CD4-positive, alpha-beta T cell treated with Interleukin-4 for 4 hours (primary cell): ENCODE measurements around the gene ARAP2.

Experiments
- DNase-seq: peaks from one replicate; pipeline ENCODE4 v3.0.0-alpha.2; 2020

ARAP2 gene

DNA sequence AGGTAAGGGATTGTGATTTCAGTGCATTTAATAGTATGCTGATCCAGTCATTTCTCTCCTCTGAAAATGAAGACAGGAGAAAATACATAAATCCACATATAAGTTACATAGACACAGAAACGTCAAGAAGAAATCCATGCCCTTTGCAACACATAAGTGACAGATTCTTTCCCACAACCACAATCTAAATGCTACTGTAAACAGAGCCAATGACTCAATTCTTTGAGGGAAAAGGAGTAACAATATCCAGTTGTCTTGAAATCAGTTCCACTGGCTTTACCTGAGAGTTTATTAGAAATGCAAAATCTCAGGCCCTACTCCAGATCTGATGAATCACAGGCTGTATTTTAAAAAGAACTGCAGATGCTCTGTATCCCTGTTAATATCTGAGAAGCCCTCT lies 66.4 kb downstream of the ARAP2 start:
- DNase-seq, result no peak

DNA sequence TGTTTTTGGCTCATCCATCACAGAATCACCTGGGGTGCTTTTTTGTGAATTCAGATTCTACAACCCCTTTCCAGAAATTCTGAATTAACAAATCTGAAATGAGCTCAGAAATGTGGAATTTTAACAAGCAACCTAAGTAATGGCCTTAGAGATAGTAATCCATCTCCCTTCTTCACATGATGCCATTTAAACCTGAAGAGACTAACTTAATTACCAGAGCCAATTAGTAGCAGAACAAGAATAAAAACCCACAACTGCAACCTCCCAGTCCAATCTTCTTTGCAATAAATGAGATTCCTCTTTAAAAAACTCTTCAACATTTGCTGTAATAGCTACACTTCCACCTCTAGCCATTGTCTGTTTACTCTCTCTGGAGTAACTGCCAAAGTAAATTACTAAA lies 69.7 kb downstream of the ARAP2 start:
- DNase-seq, result no peak

DNA sequence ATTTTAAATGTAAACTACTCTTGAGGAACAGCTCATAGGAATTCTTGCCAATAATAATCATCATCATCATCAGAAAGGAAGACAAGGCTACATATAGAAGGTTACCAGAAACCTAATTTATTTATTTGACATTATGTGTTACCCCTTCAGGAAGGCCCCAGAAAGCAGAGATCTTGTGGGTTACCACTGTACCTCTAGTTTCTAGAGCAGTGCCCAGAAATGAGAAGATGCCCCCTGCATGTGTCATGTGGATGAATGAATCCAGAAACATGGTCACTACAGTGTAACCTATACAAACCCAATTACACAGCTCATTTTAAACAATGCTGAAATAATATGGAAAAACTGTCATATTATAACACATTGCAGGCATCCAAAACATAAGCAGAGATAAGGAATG lies 70.4 kb downstream of the ARAP2 start:
- no peak for DNase-seq

DNA sequence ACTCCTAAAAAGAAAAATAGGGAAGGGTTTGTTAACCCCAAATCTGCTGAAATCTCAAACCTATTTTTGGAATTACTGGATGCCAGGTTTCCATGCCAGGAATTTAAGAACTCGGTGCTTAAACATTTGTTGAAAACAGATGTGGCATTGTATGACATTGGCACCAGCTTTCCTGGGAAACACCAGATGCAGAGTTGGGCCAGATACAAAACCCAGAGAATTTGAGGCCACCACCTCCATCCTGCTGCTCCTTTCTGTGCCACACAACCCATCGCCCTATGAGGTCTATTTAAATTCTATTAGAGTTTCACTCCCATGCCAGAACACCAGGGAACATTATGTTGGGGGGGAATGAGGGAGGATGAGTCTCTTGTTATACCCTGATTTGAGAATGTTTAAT lies 71.7 kb downstream of the ARAP2 start:
- no peak for DNase-seq

DNA sequence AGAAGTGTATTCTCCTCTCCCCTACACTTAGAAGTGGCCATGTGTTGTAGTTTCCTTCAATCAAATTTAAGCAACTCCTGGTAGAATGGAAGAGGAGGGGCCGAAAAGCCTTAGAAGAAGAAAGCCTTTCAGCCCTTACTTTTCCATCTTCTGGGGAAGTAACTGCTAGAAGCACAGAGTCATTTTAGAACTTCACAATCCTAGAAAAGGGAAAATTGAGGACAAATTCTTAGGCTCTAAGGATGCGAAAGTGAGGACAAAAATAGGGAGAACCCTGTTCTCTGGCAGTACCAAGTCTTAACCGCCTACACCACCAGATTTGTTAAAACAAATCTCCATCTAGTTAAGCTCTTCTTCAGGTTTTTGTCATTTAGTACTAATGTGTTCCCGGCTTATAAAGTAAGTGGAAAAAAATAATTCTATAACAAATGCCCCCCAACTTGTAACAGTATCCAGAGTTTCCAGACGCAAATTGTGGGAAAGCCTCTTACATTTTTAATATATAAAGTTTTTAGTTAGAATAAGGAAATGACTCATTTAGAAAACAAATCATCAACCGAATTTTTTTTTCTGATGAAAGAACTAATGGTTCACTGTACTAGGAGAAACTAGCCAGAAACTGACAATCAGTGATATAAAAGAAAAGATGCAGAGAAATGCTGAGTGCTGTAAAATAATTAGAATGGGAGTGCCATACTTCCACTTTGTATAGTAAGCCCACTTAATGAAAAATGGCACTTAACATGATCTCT lies 76.0 kb downstream of the ARAP2 start:
- DNase-seq, result no peak

DNA sequence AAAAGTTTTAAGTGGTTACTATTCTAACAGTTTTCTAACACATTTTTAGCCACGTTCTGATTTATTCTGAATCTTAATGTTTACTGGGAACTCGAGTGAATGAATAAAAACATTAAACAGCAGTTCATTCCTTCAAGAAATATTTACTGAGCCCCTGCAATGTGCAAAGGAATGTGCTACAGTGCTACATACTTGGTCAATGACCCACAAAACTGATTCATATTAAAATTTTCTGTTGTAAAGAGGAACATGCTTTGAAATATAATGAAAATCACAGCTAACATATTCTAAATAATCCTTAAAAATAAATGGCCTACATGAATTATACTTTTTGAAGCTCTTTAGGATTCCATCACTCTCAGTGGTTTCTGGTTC lies 78.7 kb downstream of the ARAP2 start:
- no peak for DNase-seq

DNA sequence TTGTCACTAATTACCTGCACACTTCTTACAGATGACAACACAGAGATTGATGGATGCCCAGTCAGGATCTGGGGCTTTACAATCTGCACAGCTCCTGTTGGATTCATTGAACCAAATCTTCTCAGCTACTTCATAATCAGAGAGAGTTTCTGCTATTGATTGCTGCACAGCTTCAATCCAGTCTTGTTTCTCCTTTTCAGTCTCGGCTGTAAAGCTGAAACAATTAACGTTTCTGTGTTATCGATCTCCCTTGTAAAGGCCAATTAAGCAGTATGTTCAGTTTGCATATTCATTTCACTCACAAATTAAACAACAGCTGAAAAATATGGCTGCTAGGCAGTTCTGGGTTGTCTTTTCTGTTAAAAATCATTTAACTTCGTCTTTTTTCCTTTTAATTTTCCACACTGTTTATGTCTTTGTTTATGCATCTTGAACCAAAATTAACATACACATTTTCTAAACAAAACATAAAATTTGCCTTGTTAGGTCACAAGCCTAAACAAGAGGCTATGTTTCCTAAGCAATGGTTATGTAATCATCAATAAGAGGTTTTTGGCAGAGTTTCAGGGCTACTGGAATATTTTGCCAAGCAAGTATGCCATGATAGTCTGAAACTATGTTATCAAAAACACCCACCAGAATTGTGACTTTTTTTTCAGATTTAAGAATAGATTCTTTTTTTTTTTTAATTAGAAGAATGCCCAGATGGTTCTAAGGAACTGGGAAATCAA lies 79.2 kb downstream of the ARAP2 start:
- no peak for DNase-seq

DNA sequence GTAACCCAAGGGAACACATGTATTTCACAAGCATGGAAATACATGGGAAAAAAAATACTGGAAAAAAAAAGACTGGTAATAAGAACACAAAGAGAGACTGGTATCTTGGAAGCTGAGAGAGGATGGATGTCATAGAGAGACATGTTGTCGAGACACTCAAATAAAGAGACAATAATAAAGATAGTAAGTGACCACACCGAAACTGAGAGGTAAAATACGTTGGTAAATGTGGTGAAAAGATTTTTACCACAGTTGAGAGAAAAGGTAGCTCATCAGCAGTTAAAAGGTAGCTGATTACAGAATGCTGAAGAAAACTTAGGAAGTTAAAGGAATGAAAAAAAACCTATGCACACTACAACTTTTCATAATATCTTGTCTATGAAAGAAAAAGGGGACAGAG lies 81.1 kb downstream of the ARAP2 start:
- no peak for DNase-seq

DNA sequence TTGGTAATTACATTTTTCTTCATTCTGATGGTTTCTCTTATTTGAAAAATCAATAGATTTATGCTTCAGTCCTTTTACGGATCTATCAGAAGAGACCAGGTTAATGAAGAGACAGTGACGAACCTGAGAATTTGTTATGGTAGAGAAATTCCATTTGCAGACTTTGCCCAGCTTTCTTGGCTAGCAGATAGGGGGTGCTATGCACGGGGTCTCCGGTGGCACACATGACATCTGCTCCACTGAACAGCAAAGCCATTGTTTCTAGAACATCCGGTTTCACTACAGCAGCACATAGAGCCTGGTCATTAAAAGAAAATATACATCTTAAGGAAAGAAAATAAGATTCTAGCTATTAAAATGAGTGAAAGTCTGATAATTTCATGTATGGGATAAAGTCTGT lies 85.1 kb downstream of the ARAP2 start:
- DNase-seq, result no peak

DNA sequence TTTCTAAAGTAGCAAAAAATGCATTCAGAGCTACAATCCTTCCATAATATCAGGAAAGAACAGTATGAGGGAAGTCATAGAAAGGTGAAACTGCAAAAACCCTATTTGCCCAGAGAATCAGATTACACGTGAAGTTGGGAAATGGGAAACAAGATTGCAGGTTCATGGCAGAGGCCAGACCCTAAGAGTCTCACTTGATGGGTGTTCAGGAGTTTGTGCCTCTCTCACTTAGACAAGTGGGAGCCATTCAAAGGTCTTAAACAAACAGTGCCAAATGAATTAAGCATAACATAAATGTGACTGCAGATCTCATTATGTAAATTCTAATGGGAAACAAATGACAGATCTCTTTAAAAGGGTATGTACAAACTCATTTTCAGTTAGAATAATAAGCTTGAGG lies 91.6 kb downstream of the ARAP2 start:
- DNase-seq, result no peak

DNA sequence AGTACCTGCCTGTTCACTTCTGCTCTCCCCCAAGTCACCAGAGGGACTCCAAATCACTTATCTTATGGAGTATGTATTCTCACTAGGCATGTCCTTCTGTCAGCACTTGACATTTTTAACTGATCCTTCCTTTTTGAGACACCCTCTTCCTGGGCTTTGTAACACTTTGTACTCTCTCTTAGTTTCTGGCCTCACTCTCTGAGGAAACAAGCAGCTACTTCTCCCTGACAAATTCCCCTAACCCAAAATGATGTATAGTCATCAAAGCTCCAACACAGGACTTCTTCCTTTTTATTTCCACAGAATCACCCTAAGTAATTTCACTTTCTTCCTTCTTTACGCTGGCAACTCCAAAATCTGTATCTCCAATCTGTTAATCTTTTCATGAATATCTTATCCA lies 101.8 kb downstream of the ARAP2 start:
- no peak for DNase-seq

DNA sequence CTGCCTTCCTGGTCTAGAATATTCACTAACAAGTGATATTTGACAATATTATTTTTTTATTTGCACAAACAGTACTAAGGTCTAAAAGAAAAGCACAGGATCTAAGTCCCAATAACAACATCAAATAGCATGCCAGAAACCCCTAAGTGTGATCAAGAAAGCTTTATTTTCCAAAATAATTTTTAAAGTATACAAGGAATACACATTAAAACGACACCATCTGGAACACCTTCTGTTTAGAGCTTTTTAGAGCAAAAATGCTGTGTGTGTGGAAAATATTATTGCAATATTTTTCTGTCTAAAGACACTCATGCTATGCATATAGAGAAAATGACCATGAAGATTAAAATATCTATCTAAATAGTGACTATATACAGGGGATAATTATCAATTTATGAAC lies 103.1 kb downstream of the ARAP2 start:
- DNase-seq, result no peak

DNA sequence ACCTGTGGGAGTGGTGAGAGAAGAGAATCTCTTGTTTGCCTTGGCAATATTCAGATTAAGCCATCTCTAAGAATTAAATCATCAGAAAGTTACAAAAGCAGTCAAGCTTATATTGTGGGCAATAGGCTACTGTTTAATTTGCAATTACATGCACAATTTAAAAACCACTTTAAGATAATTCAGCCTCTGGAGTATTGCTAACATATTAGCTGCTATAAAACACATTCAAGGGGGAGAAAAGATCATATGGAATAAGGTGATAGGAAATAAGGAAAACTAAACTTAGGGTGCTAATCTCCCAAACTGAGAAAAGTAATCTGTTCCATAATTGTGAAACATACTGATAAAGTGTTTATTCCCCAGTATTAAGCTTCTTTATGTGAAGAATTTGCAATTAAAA lies 103.9 kb downstream of the ARAP2 start:
- no peak for DNase-seq

DNA sequence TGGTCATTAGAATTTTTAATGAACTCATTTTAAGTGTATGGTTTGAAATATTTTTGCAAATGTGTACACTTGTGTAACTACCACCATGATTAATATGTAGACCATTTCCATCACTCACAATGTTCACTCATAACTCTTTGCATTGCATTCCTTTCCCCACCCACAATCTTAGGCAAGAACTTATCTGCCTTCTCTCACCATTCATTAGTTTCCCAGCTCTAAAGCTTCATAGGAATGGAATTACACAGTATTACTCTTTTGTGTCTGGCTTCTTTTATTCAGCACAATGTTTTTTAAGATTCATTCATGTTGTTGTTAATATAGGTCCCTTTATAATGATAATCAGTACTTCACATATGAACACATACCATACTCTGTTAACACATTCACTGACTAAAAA lies 106.1 kb downstream of the ARAP2 start:
- no peak for DNase-seq

DNA sequence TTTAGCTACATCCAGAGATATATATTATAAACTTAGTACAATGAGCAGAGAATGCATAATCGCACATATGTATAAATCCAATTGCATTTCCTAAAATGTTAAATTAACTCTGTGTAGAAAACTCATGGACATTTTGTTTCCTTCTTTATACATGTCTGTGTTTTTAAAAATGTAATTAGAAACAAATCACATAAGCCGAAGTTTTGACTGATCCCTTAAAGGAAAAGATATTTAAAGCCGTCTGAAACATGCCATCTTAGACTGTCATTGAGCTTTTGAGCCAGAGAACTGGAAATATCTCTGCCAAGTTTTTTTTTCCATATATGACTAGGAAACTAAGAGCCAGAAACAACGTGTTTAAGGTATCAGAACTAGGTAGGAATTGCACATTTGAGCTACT lies 107.0 kb downstream of the ARAP2 start:
- no peak for DNase-seq

DNA sequence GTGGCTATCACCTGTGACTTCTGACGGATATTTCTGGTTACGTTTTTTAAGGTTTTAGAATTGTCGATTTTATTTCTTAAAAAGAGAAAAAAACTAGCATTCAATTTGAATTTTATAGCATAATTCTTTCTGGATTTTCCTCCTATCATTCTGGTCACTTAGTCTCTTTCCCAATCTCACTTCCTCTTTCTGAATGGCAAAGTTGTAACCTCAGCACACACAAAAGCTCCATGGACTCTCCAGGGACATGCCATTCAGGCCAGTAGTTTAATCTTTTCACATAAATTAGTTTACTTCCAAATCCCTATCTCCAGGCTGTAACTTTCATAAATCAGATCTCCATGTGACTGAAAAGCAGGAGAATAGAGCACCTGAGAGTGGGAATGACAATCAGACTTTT lies 110.7 kb downstream of the ARAP2 start:
- DNase-seq, result no peak

DNA sequence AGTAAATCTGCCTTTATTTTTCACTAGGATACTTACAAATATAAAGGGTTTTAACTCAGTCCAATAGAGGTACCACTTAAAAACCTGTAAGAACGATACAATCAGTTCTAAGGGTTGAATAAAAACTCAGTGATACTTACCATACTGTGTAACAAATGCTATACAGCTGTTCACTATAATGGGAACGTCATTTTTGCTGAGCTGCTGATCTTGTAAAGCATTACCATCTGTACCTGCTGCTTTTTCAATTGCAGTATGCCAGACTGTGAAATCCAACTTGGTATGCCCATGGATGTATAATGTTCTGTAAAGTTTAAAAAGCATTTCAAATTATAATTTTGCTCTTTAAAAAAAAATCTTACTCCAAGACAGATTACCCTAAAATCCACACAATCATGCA lies 111.2 kb downstream of the ARAP2 start:
- DNase-seq, result no peak

DNA sequence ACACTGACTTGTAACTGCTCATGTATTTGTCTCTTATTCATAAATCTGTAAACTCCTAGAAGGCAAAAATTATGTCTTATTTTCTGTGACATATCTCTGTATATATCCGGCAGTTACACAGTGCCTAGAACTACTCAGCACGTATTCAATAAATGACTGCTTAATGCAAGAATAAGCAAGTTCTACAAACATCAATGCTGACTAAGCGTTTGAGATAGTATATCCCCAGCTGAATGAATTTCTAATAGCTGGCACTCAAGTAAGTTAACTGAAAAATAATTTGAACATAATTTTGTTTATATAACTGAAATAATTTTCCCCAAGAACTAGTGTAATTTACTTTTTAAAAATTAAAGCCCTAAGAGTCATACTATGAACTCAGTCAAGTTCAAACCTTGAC lies 113.7 kb downstream of the ARAP2 start:
- DNase-seq, result no peak

DNA sequence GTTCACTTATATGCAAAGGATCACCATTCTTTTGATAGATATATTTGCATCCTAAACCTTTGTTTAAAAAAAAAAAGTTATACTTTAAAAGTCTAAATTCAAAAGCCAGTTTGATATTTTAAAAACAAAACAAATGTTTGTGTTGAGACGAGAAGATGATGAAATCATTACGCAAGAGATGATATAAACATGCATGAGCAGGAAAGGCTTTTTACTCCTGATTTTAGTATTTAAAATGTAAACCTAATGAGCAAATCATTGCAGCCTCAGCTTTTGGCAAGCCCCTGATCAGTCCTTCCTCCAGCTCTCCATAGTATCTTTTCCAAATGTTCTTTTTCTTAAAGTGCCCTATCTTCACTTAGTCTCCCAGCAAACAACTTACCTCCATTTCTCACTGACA lies 115.6 kb downstream of the ARAP2 start:
- no peak for DNase-seq

DNA sequence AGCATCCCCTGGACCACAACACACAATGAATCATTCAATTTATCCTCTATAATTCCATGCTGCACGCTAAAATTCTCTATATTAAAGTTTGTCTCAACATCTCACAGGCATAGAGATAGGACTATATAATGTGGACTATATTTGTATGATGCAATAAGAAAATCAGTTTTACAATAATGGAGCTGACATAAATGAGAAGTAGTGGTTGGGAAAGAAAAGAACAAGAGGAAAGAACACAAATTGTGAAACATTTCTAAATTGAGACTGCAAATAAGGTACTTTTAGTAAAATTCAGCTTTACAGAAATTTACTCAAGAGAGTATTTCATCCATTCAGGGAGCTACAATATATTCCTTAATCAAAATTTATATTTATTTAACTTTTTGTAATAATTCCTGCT lies 120.4 kb downstream of the ARAP2 start:
- DNase-seq, result no peak

DNA sequence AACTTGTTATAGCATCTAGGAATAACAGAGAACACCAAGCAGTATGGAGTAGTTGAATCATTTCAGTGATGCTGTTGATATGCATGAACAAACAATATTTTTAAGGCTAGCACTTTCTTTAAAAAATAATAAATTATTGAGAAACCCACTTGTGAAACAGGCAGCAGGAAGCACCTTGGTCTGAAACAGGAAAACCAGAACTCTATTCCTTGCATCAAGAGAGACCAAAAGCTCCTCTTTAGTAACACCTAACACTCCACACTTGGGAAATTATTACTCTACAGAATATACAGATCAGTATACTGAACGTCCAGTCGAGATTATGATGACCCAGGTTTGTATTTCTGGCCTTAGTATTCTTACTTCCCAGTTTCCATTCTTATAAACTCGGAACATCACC lies 129.0 kb downstream of the ARAP2 start:
- no peak for DNase-seq

DNA sequence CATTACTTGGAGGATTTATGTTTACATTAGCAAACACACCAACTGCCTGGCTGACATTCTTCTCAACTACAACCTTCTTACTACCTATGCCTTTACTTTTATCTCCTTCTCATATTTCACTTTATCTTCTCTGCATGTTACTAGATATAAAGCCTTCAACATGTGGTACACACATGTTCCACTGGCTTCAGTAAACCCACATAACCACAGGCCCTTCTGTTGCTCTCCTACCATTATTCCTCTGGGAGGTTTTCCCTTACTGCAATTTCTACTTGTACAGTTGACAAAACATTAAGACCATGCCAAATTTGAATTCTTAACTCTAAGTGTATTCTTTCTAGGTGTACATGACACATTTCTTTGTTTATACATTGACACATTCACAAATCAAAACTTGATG lies 133.1 kb downstream of the ARAP2 start:
- no peak for DNase-seq

DNA sequence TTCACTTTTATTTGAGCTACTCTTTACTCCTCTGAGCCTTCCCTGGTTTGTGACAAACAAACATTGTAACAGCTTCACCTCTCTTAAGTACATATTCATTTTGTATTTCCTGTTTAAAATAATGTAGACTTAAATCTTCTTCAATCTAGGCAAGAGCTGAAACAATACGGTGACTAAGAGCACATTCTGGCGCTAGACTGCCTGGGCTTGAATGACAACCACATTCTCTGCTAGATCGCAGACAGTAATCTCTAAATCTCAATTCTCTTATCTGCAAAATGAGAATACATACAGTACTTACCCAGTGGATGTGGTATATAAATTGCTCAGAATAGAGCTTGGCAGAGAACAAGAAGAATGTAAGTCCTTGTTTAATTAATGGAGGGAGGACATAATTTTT lies 144.8 kb downstream of the ARAP2 start:
- no peak for DNase-seq

DNA sequence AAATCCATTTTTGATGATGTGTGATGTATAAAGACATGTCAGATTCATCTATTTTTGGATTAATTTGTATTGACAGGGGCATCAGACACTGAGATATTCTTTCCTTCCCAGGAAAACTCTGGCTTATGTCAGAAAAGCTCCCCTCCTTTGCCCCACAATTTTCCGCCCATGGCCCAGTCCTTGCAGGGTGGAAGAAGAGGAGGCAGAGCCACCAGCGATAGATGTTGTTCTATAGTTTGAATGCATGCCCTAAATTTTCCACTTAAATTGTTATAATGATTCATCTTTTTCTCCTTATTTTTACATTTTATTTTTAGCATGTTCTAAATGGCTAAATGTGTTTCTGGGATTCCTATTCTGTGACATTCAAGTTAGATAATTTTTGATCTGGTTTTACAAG lies 149.3 kb downstream of the ARAP2 start:
- DNase-seq, result no peak

DNA sequence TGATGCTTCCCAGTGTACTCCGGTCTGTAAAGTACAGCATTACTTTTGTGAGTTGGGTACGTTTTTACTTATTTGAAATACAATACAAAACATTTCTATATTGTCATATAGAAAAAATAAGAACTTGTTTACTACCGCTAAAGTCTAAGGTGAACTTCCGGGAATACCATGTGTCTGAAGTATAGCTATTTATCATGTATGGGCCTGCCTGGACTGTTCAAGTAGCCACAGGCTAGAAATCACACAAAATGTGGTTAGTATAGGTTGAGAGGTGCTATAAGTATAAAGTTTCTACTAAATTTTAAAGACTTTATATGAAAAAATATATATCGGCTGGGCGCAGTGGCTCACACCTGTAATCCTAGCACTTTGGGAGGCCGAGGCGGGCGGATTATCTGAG lies 152.3 kb downstream of the ARAP2 start:
- DNase-seq, result no peak
